SK-N-SH (cell line): Measurements from ENCODE around the gene RWDD2A.

Experiments used
- FOXM1 ChIP-seq: IDR thresholded peaks from 2 replicates; pipeline ENCODE4 v1.4.0; 2012; ENCODE audit warnings: low read depth, mild to moderate bottlenecking
- MXI1 ChIP-seq: IDR thresholded peaks from 2 replicates; pipeline ENCODE4 v1.6.1; 2012; ENCODE audit warnings: mild to moderate bottlenecking, low read depth, low read length, improper control_type of control experiment
- NRF1 ChIP-seq: IDR thresholded peaks from 2 replicates; pipeline ENCODE4 v1.6.1; 2012; ENCODE audit warnings: low read depth, mild to moderate bottlenecking, low read length
- RCOR1 ChIP-seq: fragments of 150-350 bp; IDR thresholded peaks from 2 replicates; pipeline ENCODE4 v1.6.1; 2017; ENCODE audit warnings: antibody characterized with exemption, low read length
- RXRA ChIP-seq: IDR thresholded peaks from 2 replicates; pipeline ENCODE4 v1.4.0; 2012; ENCODE audit warnings: low read depth, mild to moderate bottlenecking, borderline replicate concordance
- TF ChIP-seq, protein P1 (sequence below): fragments of 200-600 bp; sonication (generic); IDR thresholded peaks from 2 replicates; pipeline ENCODE4 v1.6.1; 2017; ENCODE audit warnings: antibody characterized with exemption, mild to moderate bottlenecking, moderate library complexity
- TF ChIP-seq, protein P2 (sequence below): IDR thresholded peaks from 2 replicates; pipeline ENCODE4 v1.4.0; 2012; ENCODE audit warnings: low read depth, borderline replicate concordance
- TF ChIP-seq, protein P3 (sequence below): fragments of 150-350 bp; IDR thresholded peaks from 2 replicates; pipeline ENCODE4 v1.6.1; 2017; ENCODE audit warnings: antibody characterized with exemption, low read length, low read depth, borderline replicate concordance
- TF ChIP-seq, protein P4 (sequence below): IDR thresholded peaks from 2 replicates; pipeline ENCODE4 v1.6.1; 2012; ENCODE audit warnings: mild to moderate bottlenecking, low read depth, low read length, moderate library complexity

DNA sequence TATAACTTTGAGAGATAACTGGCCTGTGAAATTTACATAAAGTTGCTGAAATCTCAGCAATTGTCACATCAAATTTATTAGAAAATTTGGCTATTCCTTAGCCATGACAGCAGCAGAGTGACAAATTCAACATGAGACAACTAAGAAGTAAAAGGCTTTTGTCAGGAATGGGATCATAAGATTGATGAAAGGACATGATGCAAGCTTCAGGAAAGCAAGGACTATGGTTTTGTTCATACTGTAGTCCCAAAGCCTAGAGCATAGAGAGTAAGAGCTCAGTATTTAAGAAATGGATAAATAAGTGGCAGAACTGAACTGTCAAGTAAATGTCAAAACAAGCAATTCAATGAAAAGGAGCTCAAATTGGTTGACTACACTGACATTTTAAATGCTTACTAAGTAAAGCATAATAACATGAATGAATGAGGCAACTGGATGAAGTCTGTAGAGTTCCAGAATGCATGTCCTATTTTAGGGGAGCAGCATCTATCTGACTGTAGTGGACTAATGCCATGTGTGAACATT lies 12.7 kb upstream of the RWDD2A start:
- TF ChIP-seq RCOR1 (no peak), FOXM1 (no peak), MXI1 (no peak), RXRA (no peak), NRF1 (no peak)
- TF ChIP-seq, protein P1, sequence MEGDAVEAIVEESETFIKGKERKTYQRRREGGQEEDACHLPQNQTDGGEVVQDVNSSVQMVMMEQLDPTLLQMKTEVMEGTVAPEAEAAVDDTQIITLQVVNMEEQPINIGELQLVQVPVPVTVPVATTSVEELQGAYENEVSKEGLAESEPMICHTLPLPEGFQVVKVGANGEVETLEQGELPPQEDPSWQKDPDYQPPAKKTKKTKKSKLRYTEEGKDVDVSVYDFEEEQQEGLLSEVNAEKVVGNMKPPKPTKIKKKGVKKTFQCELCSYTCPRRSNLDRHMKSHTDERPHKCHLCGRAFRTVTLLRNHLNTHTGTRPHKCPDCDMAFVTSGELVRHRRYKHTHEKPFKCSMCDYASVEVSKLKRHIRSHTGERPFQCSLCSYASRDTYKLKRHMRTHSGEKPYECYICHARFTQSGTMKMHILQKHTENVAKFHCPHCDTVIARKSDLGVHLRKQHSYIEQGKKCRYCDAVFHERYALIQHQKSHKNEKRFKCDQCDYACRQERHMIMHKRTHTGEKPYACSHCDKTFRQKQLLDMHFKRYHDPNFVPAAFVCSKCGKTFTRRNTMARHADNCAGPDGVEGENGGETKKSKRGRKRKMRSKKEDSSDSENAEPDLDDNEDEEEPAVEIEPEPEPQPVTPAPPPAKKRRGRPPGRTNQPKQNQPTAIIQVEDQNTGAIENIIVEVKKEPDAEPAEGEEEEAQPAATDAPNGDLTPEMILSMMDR = no peak
- TF ChIP-seq, protein P2, sequence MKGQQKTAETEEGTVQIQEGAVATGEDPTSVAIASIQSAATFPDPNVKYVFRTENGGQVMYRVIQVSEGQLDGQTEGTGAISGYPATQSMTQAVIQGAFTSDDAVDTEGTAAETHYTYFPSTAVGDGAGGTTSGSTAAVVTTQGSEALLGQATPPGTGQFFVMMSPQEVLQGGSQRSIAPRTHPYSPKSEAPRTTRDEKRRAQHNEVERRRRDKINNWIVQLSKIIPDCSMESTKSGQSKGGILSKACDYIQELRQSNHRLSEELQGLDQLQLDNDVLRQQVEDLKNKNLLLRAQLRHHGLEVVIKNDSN = no peak
- TF ChIP-seq, protein P3, sequence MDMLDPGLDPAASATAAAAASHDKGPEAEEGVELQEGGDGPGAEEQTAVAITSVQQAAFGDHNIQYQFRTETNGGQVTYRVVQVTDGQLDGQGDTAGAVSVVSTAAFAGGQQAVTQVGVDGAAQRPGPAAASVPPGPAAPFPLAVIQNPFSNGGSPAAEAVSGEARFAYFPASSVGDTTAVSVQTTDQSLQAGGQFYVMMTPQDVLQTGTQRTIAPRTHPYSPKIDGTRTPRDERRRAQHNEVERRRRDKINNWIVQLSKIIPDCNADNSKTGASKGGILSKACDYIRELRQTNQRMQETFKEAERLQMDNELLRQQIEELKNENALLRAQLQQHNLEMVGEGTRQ = no peak
- TF ChIP-seq, protein P4, sequence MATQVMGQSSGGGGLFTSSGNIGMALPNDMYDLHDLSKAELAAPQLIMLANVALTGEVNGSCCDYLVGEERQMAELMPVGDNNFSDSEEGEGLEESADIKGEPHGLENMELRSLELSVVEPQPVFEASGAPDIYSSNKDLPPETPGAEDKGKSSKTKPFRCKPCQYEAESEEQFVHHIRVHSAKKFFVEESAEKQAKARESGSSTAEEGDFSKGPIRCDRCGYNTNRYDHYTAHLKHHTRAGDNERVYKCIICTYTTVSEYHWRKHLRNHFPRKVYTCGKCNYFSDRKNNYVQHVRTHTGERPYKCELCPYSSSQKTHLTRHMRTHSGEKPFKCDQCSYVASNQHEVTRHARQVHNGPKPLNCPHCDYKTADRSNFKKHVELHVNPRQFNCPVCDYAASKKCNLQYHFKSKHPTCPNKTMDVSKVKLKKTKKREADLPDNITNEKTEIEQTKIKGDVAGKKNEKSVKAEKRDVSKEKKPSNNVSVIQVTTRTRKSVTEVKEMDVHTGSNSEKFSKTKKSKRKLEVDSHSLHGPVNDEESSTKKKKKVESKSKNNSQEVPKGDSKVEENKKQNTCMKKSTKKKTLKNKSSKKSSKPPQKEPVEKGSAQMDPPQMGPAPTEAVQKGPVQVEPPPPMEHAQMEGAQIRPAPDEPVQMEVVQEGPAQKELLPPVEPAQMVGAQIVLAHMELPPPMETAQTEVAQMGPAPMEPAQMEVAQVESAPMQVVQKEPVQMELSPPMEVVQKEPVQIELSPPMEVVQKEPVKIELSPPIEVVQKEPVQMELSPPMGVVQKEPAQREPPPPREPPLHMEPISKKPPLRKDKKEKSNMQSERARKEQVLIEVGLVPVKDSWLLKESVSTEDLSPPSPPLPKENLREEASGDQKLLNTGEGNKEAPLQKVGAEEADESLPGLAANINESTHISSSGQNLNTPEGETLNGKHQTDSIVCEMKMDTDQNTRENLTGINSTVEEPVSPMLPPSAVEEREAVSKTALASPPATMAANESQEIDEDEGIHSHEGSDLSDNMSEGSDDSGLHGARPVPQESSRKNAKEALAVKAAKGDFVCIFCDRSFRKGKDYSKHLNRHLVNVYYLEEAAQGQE = no peak
